SH-SY5Y (cell line): ENCODE data around the gene KRT85.

Experiments used
- GATA2 ChIP-seq: IDR thresholded peaks from 2 replicates; pipeline ENCODE4 v1.6.1; 2011; ENCODE audit warnings: mild to moderate bottlenecking, low read depth, low read length
- GATA3 ChIP-seq: IDR thresholded peaks from 2 replicates; pipeline ENCODE4 v1.6.1; 2011; ENCODE audit warnings: low read depth, mild to moderate bottlenecking, low read length, moderate library complexity

The KRT85 gene

DNA sequence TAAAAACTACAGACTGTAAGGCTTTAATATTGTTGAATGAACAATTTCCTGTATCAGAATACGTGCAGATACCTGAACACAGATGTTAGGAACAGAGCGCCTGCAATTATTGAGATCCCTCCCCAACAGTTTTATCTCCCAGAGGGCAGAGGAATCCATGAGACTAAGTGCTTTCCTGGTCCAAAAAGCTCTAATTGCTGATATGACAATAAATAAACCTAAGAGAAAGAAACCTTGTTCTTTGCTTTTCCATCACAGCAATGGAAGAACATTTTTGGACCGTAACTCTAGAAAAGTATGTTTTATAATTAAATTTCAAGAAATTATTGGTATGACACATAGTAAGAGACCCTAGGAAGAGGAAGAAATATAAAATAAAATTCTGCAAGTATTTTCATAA is 33.1 kb downstream of the KRT85 start:
- TF ChIP-seq GATA2, result no peak
- no peak for TF ChIP-seq GATA3

DNA sequence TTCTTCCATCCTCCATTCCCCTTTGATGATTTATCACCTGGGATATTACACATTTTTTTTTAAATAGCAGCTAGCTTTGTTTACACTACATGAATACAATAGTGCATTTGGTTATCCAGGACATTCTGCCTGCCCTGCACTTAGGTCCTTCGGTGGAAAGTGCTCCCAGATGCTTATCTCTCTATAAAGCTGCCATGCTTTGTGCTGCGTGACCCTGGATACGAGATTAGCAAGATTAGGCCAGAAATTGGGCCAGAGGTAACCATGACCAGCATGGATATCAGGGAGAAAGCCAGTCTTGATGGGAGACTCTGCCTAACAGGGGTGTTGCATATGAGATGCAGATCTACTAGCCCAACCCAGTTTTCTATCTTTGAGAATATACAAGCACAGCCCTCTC is 34.0 kb downstream of the KRT85 start:
- TF ChIP-seq GATA3 (peak; percentile 91), GATA2 (peak; percentile 97)

DNA sequence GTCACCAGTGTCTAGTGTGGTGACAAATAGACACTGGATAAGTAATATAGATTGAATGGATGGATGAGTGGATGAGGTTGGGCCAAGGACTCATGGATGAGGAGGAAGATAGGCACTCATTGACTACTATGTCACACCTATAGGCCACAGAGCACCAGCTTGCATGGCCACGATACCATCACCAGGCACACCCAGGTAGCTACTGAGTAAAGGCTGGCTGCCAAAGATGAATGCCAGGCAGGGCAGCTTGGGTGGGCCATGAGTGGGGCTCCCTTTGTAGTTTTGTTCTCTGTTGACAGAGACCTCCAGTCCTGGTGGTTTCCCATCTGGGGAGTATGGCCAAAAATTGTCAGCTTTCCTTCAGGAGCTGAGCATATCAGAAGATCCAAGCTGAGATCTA is 34.9 kb downstream of the KRT85 start:
- TF ChIP-seq GATA3, result no peak
- no peak for TF ChIP-seq GATA2

DNA sequence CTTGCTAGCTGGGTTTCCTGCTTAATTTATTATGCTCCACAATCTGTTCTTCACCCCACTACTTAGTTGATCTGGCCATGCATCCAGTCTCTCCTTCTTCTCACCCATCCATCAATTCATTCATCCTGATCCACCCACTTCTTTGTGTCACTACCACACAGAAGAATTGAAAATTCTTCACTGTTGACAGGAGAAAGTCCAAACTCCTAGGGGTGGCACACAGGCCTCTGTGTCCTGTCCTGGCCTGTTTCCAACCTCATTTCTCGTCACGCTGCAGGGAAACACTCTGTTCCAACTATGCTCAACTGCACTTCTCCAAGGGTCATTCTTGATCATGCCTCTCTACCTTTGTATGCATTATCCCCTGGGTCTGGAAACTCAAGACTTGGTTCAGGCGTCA is 35.4 kb downstream of the KRT85 start:
- TF ChIP-seq GATA2, result no peak

DNA sequence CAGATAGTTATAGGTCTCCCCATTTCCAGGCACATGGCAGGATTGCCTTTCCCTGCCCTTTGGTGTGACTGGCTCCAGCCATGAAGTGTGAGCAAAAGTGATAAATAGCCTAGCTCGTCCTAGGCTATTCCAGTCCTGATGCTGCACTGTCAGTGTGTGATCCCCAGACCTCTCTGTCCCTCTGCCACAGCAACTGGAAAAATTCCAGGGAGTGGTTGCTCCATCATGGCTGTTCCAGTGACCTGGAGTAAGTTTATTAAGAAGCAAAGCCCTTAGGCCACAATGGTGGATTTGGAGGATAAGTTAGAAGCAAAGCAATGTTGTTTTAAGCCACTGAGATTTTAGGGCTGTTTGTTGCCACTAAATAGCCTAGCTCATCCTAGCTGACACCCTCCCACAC is 36.2 kb downstream of the KRT85 start:
- TF ChIP-seq GATA2 (no peak), GATA3 (no peak)

DNA sequence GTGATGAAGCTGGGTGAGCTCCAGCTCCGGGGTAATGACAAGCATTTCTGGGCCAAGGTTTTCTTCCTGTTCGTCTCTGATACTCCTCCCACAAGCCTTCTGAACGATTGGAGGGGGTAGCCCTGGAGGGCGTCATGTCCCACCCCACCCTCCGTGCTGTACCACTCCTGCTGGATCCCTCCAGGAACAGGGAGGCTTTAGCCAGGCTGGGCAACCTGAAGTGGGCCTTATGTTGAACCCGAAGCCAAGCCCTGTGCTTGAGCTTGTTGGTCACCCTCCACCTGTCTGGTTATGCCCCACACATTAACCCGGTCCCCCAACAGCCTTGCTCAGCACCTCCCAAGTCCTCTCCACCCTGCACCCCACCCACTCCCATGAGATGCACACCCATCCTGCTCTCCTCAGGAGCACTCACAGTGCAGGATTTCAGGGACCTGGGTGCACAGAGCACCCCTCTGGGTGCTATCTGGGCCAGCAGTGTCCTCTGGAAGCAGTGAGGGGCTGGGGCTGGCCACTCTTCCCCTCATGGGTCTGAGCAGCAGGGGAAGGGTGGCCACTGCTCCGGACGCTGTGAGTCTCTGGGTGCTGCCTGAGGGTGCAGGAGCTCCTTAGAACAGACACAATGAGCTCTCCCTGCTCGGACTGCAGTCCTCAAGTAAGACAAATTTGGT is 39.3 kb downstream of the KRT85 start:
- TF ChIP-seq GATA2 (no peak), GATA3 (no peak)

DNA sequence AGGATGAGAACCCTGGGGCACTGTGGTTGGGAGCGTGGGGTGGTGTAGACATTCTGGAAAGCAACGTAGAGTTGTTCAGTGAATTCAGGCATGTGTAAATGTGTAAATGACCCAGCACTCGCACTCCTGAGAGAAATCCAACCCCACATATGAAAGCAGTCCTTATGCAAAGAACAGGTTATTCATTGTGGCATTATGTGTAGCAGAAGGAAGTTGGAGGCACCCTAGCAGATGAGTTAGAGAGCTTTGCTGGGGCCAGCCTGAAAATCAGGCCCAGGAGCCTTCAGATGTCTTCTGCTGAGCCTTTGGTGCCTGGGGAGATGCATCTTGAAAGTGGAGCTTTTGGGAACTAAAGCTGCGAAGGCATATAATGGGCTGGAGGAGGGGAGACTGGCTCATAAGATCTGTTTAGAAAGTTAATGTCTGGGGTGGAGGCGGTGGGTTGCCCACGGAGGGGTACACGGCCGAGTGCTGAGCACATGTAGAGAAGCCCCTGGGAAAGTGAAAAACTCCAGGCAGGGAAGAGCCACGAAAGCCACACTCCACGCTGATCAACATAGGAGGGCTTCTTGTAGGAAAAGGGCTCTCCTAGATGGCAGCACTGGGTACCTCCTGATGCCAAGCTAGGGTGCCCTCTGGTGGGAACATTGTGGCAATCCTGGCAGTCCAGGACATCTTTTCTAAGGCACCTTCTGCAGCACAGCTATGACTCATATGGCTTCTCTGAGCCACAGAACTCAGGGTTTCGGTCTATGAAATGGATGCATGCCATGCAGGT is 40.0 kb downstream of the KRT85 start:
- no peak for TF ChIP-seq GATA2
- TF ChIP-seq GATA3, result no peak

DNA sequence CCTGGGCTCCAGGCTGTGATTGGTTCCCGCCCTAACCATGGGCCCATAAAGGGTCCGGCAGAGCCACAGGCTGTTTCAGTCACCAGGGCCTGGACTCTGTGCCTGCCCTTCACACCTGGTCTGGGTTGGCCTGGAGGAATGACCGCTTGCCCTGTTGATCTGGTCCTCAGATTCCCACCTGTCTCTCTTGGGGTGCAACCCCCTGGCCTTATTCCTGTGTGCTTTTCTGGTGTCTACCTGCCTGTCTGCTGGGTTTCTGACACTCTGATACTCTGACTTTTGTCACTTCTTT is 43.2 kb downstream of the KRT85 start:
- TF ChIP-seq GATA2, result no peak
- TF ChIP-seq GATA3, result no peak

DNA sequence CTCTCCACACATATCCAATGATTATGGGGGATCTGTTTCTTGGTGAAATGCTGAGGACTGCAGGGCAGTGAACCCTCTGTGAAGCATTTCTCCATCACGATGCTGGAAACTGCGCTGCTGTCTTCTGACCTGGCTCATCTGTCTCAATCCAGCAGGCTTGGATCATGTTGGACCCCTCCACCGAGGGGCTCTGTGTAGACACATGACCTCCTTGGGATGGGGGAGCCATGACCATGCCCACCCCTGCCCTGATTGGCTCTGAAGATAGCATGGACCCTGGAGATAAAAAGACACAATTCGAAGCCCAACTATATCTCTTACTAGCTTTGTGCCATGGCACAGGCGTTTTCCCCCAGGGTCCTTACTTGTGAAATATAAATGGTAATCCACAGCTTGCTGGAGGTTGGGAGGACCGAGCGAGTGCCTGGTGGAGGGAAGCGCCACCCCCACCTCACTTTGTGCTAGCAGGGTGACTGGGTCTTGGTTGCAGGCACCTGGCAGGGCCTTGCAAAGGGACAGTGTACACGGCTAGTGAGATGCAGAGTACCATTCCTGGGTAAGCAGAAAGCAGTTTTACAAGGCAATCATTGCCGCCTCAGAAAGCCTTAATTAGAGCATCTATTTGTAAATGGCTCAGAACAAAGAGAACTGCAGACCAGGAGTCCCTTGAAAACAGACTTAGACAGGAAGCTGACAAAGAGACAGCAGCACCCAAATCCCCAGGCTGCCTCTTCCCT is 43.7 kb downstream of the KRT85 start:
- TF ChIP-seq GATA3 (no peak), GATA2 (no peak)

DNA sequence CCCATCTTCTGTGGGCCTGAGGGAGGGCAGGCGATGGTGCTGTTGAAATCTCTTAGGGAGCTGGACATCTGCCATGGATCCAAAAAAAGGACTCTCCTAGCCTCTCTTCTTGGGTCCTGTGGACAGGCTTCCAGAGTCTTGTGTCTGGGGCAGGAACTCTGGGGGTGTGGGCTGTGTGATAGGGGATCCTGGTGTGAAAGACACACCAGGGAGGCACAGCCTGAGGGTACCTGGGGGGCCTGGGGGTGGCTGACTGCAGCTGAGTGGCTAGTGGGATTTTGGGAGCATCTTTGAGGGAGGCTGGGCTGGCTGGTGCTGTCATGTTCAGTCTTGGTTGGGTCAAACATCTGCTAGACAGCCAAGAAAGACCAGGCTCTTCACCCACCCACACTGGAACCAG is 44.3 kb downstream of the KRT85 start:
- TF ChIP-seq GATA2, result no peak
- no peak for TF ChIP-seq GATA3

DNA sequence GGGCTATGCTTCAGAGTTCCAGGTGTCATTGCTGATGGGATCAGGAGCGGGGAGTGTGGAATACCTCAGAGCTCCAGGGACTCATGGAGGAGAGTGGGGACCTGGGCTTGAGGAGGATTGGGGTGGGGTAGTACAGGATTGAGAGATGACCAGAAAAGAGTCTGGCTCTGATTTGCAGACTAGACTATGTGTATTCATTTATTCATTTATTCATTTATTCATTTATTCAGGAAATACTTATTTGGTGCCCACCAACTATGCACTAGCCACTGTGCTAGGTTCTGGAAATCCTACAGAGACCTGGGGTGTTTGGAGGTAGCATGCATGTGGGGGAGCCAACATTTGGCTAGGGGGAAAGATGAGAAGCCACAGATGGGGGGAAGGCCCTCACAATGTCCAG is 45.2 kb downstream of the KRT85 start:
- no peak for TF ChIP-seq GATA2
- TF ChIP-seq GATA3, result no peak

DNA sequence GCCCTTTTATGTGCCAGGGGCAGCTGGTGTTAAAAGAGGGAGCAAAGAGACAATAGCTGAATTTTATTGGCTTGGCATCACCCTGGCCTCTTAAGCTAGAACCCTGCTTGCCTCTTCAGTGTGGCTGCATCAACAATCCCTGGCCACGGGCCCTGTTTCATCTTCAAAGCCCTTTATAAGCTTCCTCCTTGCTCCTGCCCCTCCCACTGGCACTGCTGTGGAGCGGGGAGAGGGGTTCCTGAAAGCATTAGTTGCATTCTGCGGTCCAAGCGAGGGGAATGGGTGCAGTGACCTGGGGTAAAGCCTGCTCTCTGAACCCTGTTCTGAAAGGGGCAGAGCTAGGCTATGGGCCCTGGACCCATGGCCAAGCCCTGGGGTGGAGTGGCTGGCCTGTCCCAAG is 45.9 kb downstream of the KRT85 start:
- TF ChIP-seq GATA3, result no peak

DNA sequence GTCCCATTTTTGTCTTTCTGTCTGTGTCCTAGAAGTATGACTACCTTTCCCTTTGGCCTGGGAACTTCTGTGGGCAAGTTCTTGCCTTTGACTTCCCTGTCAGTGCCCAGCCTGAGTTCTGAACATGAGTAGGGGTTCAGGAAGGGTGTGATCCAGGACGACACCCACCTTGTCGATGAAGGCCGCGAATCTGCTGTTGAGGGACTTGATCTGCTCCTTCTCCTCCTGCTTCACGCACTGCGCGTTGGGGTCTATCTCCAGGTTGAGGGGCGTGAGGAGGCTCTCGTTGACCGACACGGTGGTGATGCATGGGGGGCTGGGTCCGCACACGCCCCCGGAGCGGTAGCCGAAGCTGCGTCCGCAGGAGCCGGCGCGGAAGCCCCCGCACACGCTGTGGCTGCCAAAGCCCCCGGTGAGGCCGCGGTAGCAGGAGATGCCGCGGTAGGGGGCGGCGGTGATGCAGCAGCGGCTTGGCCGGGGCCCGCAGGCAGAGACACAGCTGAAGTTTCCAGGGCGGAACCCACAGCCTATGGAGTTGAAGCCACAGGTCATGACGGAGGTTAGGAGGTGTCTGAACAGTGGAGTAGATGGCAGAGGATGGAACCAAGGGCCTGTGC is 46.4 kb downstream of the KRT85 start, which contains the start of gene KRT83:
Gene KRT83 (minus strand): TSS at position 615 of the 617 bp plus-strand sequence. CDS start 63 bp downstream, at position 552.
- TF ChIP-seq GATA3 (no peak), GATA2 (no peak)

DNA sequence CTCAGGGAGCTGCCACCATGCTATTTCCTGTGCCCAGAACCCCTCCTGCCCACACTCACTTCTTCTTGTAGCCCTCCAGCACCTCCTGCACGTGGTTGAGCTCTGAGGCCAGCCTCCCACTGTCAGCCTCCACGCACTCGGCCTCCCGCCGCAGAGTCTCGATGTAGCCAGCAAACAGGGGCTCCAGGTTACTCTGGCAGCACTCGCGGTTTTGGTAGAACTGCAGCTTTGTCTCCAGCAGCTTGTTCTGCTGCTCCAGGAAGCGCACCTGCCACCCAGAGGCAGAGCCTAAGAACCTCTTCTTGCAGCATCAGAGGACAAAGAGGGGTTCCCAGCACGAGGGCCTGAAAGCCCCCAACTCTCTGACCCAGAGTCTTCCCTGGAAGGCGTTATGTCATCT is 48.2 kb downstream of the KRT85 start:
- TF ChIP-seq GATA2, result no peak
- TF ChIP-seq GATA3, result no peak

DNA sequence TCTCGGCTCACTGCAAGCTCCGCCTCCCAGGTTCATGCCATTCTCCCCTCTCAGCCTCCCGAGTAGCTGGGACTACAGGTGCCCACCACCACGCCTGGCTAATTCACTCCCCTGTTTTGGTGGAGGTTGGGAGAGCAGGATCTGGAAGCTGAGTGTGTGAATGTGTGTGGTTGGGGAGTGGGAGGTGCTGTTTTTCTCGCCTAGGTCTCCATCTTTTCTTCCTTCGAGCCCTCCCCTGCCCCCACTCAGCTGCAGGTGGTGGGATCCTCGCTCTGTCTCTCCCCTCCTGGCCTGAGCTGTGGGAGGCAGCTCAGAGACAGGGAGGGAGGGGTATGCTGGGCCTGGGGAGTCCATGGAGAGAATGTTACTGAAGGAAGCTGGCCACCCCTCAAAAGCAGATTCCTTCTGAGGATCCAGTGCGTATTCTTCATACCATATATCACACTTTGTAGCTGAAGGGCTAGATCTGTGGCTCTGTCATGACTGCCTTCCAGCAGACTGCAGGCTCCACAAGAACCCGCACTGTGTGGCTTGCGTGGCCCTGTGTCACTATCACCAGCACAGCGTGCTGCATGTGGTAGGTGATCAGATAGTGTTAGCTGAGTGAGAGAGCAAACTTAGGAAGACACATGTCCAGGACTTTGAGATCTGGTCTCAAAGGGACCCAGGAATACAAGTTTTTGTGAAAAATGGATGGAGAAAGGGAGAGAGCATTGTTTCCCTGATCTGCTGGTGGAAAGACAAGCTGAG is 48.9 kb downstream of the KRT85 start:
- TF ChIP-seq GATA3 (no peak), GATA2 (no peak)
